ENCODE data around the gene MAP2K7. TPM values are rescaled to one million over a fixed set of nuclear protein-coding genes. Genes with fewer than 3 reads are reported as not detected.
A peak's percentile ranks its signal among the peaks of the same experiment; 100 is the strongest.

The MAP2K7 gene
- total and polyA plus RNA-seq, 12 donors: 13.1 to 53.8 (median 24.6) TPM

DNA sequence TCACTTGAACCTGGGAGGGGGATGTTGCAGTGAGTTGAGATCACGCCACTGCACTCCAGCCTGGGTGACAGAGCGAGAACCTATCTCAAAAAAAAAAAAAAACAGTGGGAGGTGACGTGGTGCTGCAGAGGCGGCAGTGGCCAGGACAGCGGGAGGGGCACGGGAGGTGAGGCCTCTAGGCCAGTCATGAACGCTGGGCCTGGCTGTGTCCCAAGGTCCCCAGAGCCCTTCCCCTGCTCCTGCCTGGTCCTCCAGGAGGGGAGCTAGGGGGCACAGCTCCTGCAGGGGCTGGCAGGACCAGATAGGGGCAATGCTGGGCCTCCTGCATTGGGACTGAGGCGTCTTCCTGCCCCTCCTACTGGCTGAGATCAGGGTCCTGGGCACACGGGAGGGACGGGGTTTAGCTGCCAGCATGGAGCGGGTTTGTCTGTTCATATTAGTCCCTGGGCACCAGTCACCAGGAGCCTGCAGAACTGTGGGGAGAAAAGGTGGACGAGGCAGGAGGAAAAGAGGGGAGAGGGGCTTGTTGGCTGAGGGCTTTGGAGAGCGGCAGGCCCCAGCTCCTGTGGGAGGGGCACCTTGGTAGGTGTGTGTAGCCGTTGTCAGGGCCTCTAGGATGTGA lies 4.5 kb downstream of the MAP2K7 start:
- WGBS, 2 donors: 59 to 65% methylated on average over 14 of the region's 14 CpGs
- intact Hi-C loops (cut with DNase I): no loop called here

DNA sequence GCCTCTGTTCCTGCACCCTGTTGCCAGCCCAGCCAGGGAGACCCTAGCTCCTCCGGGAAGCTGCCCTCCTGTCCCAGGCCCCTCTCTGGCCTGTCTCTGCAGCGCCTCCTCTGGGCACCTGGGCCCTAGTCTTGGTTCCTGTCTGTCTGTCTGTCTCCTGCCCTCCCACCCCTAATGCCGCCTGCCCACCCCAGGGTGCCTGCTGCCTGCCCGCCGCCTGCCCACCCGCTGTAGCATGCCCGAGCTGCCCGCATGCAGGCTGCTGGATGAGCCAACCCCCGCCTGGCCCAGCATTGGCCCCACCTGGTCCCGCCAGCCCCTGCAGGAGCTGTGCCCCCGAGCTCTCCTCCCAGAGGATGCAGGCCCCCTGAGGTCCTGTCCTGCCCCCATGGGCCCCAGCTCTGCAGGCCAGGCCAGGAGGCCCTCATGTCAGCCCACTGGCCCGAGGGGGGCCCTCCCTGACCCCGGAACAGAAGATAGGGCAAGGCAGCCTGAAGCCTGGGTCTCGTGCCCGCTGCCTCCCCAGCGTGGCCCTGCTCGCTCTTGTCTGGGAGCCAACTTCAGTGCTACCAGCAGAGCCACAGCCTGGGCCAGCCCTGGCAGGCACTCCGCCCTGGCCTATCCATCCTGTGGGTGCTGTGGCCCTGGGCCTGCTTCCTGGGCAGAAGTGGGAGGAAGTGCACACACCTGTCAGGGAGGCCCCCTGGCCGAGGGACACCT lies 5.2 kb downstream of the MAP2K7 start:
- WGBS, 2 donors: 87 to 93% methylated on average over 18 to 19 of the region's 19 CpGs
- ATAC-seq (peak in 1 of 8 donors; percentile 12), DNase-seq (no peak)
- Histone ChIP-seq H3K4me3 (no peak overlapping the region), H3K36me3 (peaks cover 4 to 70% (median 33%) of the 10 kb centered on the region in 9 donors), H3K9me3 (no peaks in the 10 kb centered on the region), H3K27ac (peak overlapping the region in 1 of 10 donors; percentile 36), H3K4me1 (peaks cover 11 to 52% (median 33%) of the 10 kb centered on the region in 9 donors), H3K27me3 (peaks cover 0 to 8% (median 0%) of the 10 kb centered on the region in 7 donors)
- intact Hi-C loops (cut with DNase I): no loop called here
- TF ChIP-seq, protein P1, sequence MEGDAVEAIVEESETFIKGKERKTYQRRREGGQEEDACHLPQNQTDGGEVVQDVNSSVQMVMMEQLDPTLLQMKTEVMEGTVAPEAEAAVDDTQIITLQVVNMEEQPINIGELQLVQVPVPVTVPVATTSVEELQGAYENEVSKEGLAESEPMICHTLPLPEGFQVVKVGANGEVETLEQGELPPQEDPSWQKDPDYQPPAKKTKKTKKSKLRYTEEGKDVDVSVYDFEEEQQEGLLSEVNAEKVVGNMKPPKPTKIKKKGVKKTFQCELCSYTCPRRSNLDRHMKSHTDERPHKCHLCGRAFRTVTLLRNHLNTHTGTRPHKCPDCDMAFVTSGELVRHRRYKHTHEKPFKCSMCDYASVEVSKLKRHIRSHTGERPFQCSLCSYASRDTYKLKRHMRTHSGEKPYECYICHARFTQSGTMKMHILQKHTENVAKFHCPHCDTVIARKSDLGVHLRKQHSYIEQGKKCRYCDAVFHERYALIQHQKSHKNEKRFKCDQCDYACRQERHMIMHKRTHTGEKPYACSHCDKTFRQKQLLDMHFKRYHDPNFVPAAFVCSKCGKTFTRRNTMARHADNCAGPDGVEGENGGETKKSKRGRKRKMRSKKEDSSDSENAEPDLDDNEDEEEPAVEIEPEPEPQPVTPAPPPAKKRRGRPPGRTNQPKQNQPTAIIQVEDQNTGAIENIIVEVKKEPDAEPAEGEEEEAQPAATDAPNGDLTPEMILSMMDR (IDR thresholded peaks at IDR 0.05): no peak

More for the DNA sequence above, 4.5 kb downstream of the MAP2K7 start:
- no peak for ATAC-seq
- Histone ChIP-seq H3K27me3 (peaks cover 0 to 8% (median 0%) of the 10 kb centered on the region in 7 donors), H3K27ac (peak overlapping the region in 1 of 10 donors; percentile 36), H3K4me1 (peaks cover 11 to 54% (median 33%) of the 10 kb centered on the region in 9 donors), H3K4me3 (no peak overlapping the region), H3K36me3 (peaks cover 4 to 63% (median 33%) of the 10 kb centered on the region in 9 donors), H3K9me3 (no peaks in the 10 kb centered on the region)
- TF ChIP-seq, protein P1 (IDR thresholded peaks at IDR 0.05): no peak
- DNase-seq: no peak

DNA sequence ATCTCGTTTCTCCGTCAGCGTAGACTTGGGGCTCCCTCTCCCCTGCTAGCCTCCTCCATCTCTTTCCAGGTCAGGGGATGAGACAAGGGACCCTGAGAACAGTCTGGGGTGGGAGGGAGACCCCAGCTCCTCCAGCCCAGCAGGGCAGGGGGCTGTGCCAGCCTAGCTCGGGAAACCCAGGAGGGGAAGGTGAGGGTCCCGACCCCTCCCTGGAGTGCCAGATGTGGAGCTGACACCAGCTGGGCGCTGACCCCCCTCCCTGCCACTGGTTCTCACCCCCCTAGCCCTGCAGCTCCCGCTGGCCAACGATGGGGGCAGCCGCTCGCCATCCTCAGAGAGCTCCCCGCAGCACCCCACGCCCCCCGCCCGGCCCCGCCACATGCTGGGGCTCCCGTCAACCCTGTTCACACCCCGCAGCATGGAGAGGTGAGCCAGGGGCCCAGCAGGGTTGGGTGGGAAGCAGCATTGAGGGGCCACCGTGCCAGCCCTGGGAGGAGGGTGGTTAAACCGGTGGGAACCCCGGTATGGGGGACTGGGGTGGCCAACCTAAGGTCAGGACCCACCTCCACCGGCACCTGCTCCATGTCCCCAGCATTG lies 5.9 kb downstream of the MAP2K7 start:
- DNase-seq (no peak), ATAC-seq (no peak)
- Histone ChIP-seq H3K27ac (no peak overlapping the region), H3K4me1 (peaks cover 8 to 48% (median 29%) of the 10 kb centered on the region in 9 donors), H3K36me3 (peaks cover 4 to 70% (median 33%) of the 10 kb centered on the region in 9 donors), H3K27me3 (peaks cover 0 to 13% (median 3%) of the 10 kb centered on the region in 7 donors), H3K9me3 (no peaks in the 10 kb centered on the region), H3K4me3 (no peak overlapping the region)
- intact Hi-C loops (cut with DNase I): no loop called here
- TF ChIP-seq, protein P1 (IDR thresholded peaks at IDR 0.05): no peak
- 94% methylated on average over 17 to 21 of the region's 21 CpGs for WGBS, 2 donors
